ENCODE results near the gene OSBP.

GRCh38 chr11:59532620-59533019 lies 83.0 kb downstream of the OSBP start:
- TF ChIP-seq, protein P1, sequence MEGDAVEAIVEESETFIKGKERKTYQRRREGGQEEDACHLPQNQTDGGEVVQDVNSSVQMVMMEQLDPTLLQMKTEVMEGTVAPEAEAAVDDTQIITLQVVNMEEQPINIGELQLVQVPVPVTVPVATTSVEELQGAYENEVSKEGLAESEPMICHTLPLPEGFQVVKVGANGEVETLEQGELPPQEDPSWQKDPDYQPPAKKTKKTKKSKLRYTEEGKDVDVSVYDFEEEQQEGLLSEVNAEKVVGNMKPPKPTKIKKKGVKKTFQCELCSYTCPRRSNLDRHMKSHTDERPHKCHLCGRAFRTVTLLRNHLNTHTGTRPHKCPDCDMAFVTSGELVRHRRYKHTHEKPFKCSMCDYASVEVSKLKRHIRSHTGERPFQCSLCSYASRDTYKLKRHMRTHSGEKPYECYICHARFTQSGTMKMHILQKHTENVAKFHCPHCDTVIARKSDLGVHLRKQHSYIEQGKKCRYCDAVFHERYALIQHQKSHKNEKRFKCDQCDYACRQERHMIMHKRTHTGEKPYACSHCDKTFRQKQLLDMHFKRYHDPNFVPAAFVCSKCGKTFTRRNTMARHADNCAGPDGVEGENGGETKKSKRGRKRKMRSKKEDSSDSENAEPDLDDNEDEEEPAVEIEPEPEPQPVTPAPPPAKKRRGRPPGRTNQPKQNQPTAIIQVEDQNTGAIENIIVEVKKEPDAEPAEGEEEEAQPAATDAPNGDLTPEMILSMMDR (IDR thresholded peaks at IDR 0.05; ENCODE audit: low read length), result no peak
- TF ChIP-seq EZH2 (IDR thresholded peaks at IDR 0.05; ENCODE audit: borderline replicate concordance, low read length), result no peak

Measured in OCI-LY1 (cell line).